H1 (cell line): ENCODE measurements around the gene GTPBP6. TPM values are rescaled to one million over a fixed set of nuclear protein-coding genes. Genes with fewer than 3 reads are reported as not detected.

Source experiments
- CTCF ChIA-PET: fragments of 300-600 bp; sonication (Branson Sonifier 250); formaldehyde crosslinking; loops from one replicate; lab custom pipeline; 2021; ENCODE audit not compliant: partially characterized antibody; lab: Charles Lee
- POLR2A ChIA-PET: fragments of 300-600 bp; sonication (Branson Sonifier 250); formaldehyde crosslinking; loops from one replicate; lab custom pipeline; 2021; ENCODE audit warnings: inconsistent platforms; ENCODE audit not compliant: partially characterized antibody; lab: Charles Lee
- DNase-seq, 2 experiments: peaks; one replicate each; pipeline versions ENCODE4 v3.0.0 to v3.0.0-alpha.2; 2010 to 2022; ENCODE audit warnings: low spot score in 2 of 2, low read depth in 1 of 2, mixed read lengths in 1 of 2
- FAIRE-seq: peaks from 2 replicates; lab custom pipeline; 2011; peaks lifted over from hg19 to GRCh38; lab: Jason Lieb, UNC
- H2AFZ ChIP-seq: 2 replicates; pipeline ENCODE4 v1.8.1; 2012; ENCODE audit warnings: low read length, inconsistent platforms
- H2AK5ac ChIP-seq: 2 replicates; pipeline ENCODE4 v1.6.1; 2013; ENCODE audit warnings: low read depth, low read length
- H2BK120ac ChIP-seq: replicated peaks from 2 replicates; pipeline ENCODE3; 2013; ENCODE audit warnings: low read depth, low read length, inconsistent platforms
- H2BK12ac ChIP-seq: 2 replicates; pipeline ENCODE4 v1.6.1; 2013; ENCODE audit warnings: low read depth, low read length
- H2BK15ac ChIP-seq: 2 replicates; pipeline ENCODE4 v1.6.1; 2013; ENCODE audit warnings: low read length
- H2BK20ac ChIP-seq: 2 replicates; pipeline ENCODE4 v1.6.1; 2013; ENCODE audit warnings: low read length
- H2BK5ac ChIP-seq: 2 replicates; pipeline ENCODE4 v1.6.1; 2013; ENCODE audit warnings: low read depth, low read length
- H3K14ac ChIP-seq: 2 replicates; pipeline ENCODE4 v1.6.1; 2013; ENCODE audit warnings: inconsistent platforms; ENCODE audit not compliant: insufficient read length
- H3K18ac ChIP-seq: 2 replicates; pipeline ENCODE4 v1.6.1; 2013; ENCODE audit warnings: low read length; ENCODE audit errors: extremely low read depth
- H3K23ac ChIP-seq: 2 replicates; pipeline ENCODE4 v1.6.1; 2013; ENCODE audit warnings: inconsistent platforms; ENCODE audit not compliant: insufficient read length
- H3K23me2 ChIP-seq: 2 replicates; pipeline ENCODE4 v1.6.1; 2013; ENCODE audit warnings: low read depth, low read length
- H3K27ac ChIP-seq: 2 replicates; pipeline ENCODE4 v1.6.1; 2011; ENCODE audit warnings: low read depth, low read length, inconsistent platforms
- H3K27me3 ChIP-seq, 4 experiments: replicated peaks in 1 of 4; 1 replicate in 1 of 4; 2 replicates in 3 of 4; pipeline versions ENCODE4 v1.6.1 to v1.8.1; 2011 to 2013; ENCODE audit warnings: low read length in 3 of 4, mild to moderate bottlenecking in 3 of 4, inconsistent platforms in 2 of 4, mixed read lengths in 2 of 4, moderate library complexity in 1 of 4; ENCODE audit not compliant: control insufficient read depth in 3 of 4, insufficient read depth in 3 of 4; ENCODE audit errors: extremely low read depth in 1 of 4
- H3K36me3 ChIP-seq, 4 experiments: 2 replicates each; pipeline versions ENCODE4 v1.6.1 to v1.8.1; 2011 to 2013; ENCODE audit warnings: mild to moderate bottlenecking in 4 of 4, low read length in 3 of 4, moderate library complexity in 2 of 4, control low read depth in 1 of 4, inconsistent platforms in 1 of 4; ENCODE audit not compliant: insufficient read depth in 4 of 4, control insufficient read depth in 2 of 4
- H3K4ac ChIP-seq: replicated peaks from 2 replicates; pipeline ENCODE3; 2013; ENCODE audit warnings: low read length, low read depth, mixed read lengths, inconsistent platforms; ENCODE audit not compliant: insufficient read length
- H3K4me1 ChIP-seq, 4 experiments: replicated peaks in 1 of 4; 1 replicate in 1 of 4; 2 replicates in 3 of 4; pipeline versions ENCODE4 v1.6.1 to v1.8.1; 2011 to 2013; ENCODE audit warnings: low read length in 3 of 4, inconsistent platforms in 2 of 4, mixed read lengths in 1 of 4; ENCODE audit not compliant: insufficient read depth in 4 of 4, control insufficient read depth in 3 of 4
- H3K4me2 ChIP-seq, 2 experiments: 2 replicates each; pipeline versions ENCODE4 v1.6.1 to v1.8.1; 2011 to 2013; ENCODE audit warnings: low read depth in 2 of 2, low read length in 2 of 2, control low read depth in 1 of 2, inconsistent platforms in 1 of 2, mild to moderate bottlenecking in 1 of 2; ENCODE audit not compliant: insufficient read depth in 1 of 2
- H3K4me3 ChIP-seq, 4 experiments: fragments of 200-600, 300-600 bp in 1 of 4; sonication (generic), shearing (Covaris generic), sonication (Bioruptor Twin) in 1 of 4; 2 replicates each; pipeline versions ENCODE4 v1.5.1 to v1.8.1; 2011 to 2016; ENCODE audit warnings: low read length in 4 of 4, low read depth in 3 of 4, control low read depth in 2 of 4, inconsistent platforms in 2 of 4, mild to moderate bottlenecking in 2 of 4, mixed read lengths in 1 of 4, moderate library complexity in 1 of 4; ENCODE audit not compliant: insufficient read depth in 2 of 4; ENCODE audit errors: extremely low read depth in 1 of 4
- H3K56ac ChIP-seq: replicated peaks from 2 replicates; pipeline ENCODE3; 2013; ENCODE audit warnings: low read depth, mild to moderate bottlenecking, mixed read lengths, low read length, inconsistent platforms; ENCODE audit not compliant: insufficient read length
- H3K79me1 ChIP-seq: 2 replicates; pipeline ENCODE4 v1.6.1; 2013; ENCODE audit warnings: low read depth, low read length, control low read depth
- H3K79me2 ChIP-seq, 2 experiments: 2 replicates each; pipeline versions ENCODE4 v1.6.1 to v1.8.1; 2012 to 2013; ENCODE audit warnings: low read length in 2 of 2, mild to moderate bottlenecking in 2 of 2, inconsistent platforms in 1 of 2; ENCODE audit not compliant: insufficient read depth in 2 of 2, control insufficient read depth in 1 of 2
- H3K9ac ChIP-seq, 4 experiments: replicated peaks in 1 of 4; 1 replicate in 1 of 4; 2 replicates in 3 of 4; pipeline versions ENCODE4 v1.6.1 to v1.8.1; 2011 to 2013; ENCODE audit warnings: low read depth in 3 of 4, low read length in 3 of 4, control low read depth in 2 of 4, mild to moderate bottlenecking in 2 of 4, moderate library complexity in 2 of 4, inconsistent platforms in 1 of 4; ENCODE audit errors: extremely low read depth in 1 of 4
- H3K9me3 ChIP-seq, 2 experiments: 2 replicates each; pipeline versions ENCODE4 v1.6.1 to v1.8.1; 2012 to 2013; ENCODE audit warnings: mild to moderate bottlenecking in 2 of 2, moderate library complexity in 2 of 2, control low read depth in 1 of 2, inconsistent platforms in 1 of 2, low read depth in 1 of 2, low read length in 1 of 2, mixed read lengths in 1 of 2; ENCODE audit not compliant: insufficient read depth in 2 of 2
- H4K20me1 ChIP-seq, 2 experiments: replicated peaks in 1 of 2; 2 replicates each; pipeline versions ENCODE3 to v1.8.1; 2011 to 2013; ENCODE audit warnings: inconsistent platforms in 2 of 2, low read length in 2 of 2, mild to moderate bottlenecking in 1 of 2; ENCODE audit not compliant: insufficient read depth in 2 of 2, control insufficient read depth in 1 of 2
- H4K5ac ChIP-seq: 2 replicates; pipeline ENCODE4 v1.6.1; 2013; ENCODE audit warnings: low read length, low read depth, mixed read lengths, inconsistent platforms; ENCODE audit not compliant: insufficient read length
- H4K8ac ChIP-seq: 2 replicates; pipeline ENCODE4 v1.8.0; 2013; ENCODE audit warnings: mild to moderate bottlenecking, moderate library complexity, low read length, inconsistent platforms; ENCODE audit not compliant: insufficient read depth; ENCODE audit errors: extremely low read depth
- H4K91ac ChIP-seq: replicated peaks from 2 replicates; pipeline ENCODE3; 2013; ENCODE audit warnings: low read length, mixed read lengths, inconsistent platforms; ENCODE audit not compliant: insufficient read length
- BRCA1 ChIP-seq: IDR thresholded peaks from 2 replicates; pipeline ENCODE4 v1.6.1; 2012; ENCODE audit warnings: low read depth, low read length, improper control_type of control experiment
- CREB1 ChIP-seq: IDR thresholded peaks from 2 replicates; pipeline ENCODE4 v1.6.1; 2012; ENCODE audit warnings: inconsistent platforms
- CTBP2 ChIP-seq: IDR thresholded peaks from 2 replicates; pipeline ENCODE4 v1.7.0; 2011; ENCODE audit warnings: borderline replicate concordance, mild to moderate bottlenecking, moderate library complexity, mixed read lengths, low read length; ENCODE audit not compliant: insufficient read depth, insufficient read length
- HDAC2 ChIP-seq, 2 experiments: fragments of 300-600 bp in 1 of 2; sonication (generic) in 1 of 2; IDR thresholded peaks; 2 replicates each; pipeline ENCODE4 v1.6.1; 2011 to 2012; ENCODE audit warnings: low read depth in 2 of 2, low read length in 2 of 2, mild to moderate bottlenecking in 2 of 2, moderate library complexity in 2 of 2, borderline replicate concordance in 1 of 2, inconsistent platforms in 1 of 2
- JUND ChIP-seq: IDR thresholded peaks from 2 replicates; pipeline ENCODE4 v1.6.1; 2011; ENCODE audit warnings: mild to moderate bottlenecking, improper control_type of control experiment, low read length
- POLR2A ChIP-seq, 2 experiments: IDR thresholded peaks; 1 replicate in 1 of 2; 2 replicates in 1 of 2; pipeline ENCODE4 v1.6.1; 2011; ENCODE audit warnings: low read depth in 2 of 2, low read length in 2 of 2, mild to moderate bottlenecking in 2 of 2; ENCODE audit errors: control extremely low read depth in 1 of 2
- POLR2AphosphoS5 ChIP-seq: IDR thresholded peaks from 2 replicates; pipeline ENCODE4 v1.6.1; 2011; ENCODE audit warnings: low read depth, low read length
- RAD21 ChIP-seq, 2 experiments: IDR thresholded peaks in 1 of 2; conservative IDR thresholded peaks in 1 of 2; 2 replicates each; pipeline ENCODE4 v1.6.1; 2011; ENCODE audit warnings: low read depth in 2 of 2, low read length in 2 of 2, improper control_type of control experiment in 1 of 2, inconsistent platforms in 1 of 2, mild to moderate bottlenecking in 1 of 2, moderate library complexity in 1 of 2
- SIN3A ChIP-seq, 2 experiments: IDR thresholded peaks in 1 of 2; conservative IDR thresholded peaks in 1 of 2; 2 replicates each; pipeline ENCODE4 v1.6.1; 2011 to 2012; ENCODE audit warnings: low read length in 2 of 2, improper control_type of control experiment in 1 of 2, low read depth in 1 of 2, mild to moderate bottlenecking in 1 of 2
- TAF1 ChIP-seq: IDR thresholded peaks from 2 replicates; pipeline ENCODE4 v1.6.1; 2011; ENCODE audit warnings: mild to moderate bottlenecking, low read depth, low read length
- TBP ChIP-seq: IDR thresholded peaks from 2 replicates; pipeline ENCODE4 v1.6.1; 2011; ENCODE audit warnings: low read depth, low read length, improper control_type of control experiment
- ZNF274 ChIP-seq: IDR thresholded peaks from 2 replicates; pipeline ENCODE4 v1.7.0; 2012; ENCODE audit warnings: low read length, borderline replicate concordance; ENCODE audit errors: extremely low read depth
- WGBS, 2 experiments: shearing (Covaris generic) in 1 of 2; methylation state at CpG; one replicate each; pipeline versions ENCODE4 v1.1.6 to v1.1.7; 2013 to 2015; ENCODE audit warnings: low lambda C conversion rate in 2 of 2, mixed read lengths in 2 of 2, inconsistent platforms in 1 of 2, low coverage in 1 of 2, missing lambda C conversion rate in 1 of 2; ENCODE audit not compliant: insufficient replicate concordance in 2 of 2, insufficient coverage in 1 of 2, insufficient read length in 1 of 2; ENCODE audit errors: extremely low coverage in 1 of 2, missing lambda C conversion rate in 1 of 2; 5-methylcytosine and 5-hydroxymethylcytosine counted together
- polyA plus RNA-seq, 7 experiments: library from polyadenylated mRNA; depleted of rRNA in 3 of 7; stranded (reverse) in 5 of 7; unstranded in 2 of 7; fragments of >200 nt in 5 of 7; fragments of 200-250 nt in 2 of 7; gene quantifications; 1 replicate in 5 of 7; 2 replicates in 1 of 7; 4 replicates in 1 of 7; pipeline versions ENCODE4 v1.2.1 to v1.2.3, GENCODE V29; 2011 to 2013; ENCODE audit warnings: missing spikeins in 2 of 7, mixed read lengths in 2 of 7
- total RNA-seq: library from RNA; stranded (reverse); fragmentation: NEBNext Ultra II Directional; extraction: Animal tissue kit (Norgen Biotek cat#: 25700); gene quantifications from 2 replicates; pipeline ENCODE4 v1.2.1, GENCODE V29; 2021

Gene GTPBP6
- total and polyA plus RNA-seq, 2 of the 8 experiments (the other 6 are each of a cell fraction or from before 2014, with no cell fraction given): 33.9 to 57.1 TPM

DNA sequence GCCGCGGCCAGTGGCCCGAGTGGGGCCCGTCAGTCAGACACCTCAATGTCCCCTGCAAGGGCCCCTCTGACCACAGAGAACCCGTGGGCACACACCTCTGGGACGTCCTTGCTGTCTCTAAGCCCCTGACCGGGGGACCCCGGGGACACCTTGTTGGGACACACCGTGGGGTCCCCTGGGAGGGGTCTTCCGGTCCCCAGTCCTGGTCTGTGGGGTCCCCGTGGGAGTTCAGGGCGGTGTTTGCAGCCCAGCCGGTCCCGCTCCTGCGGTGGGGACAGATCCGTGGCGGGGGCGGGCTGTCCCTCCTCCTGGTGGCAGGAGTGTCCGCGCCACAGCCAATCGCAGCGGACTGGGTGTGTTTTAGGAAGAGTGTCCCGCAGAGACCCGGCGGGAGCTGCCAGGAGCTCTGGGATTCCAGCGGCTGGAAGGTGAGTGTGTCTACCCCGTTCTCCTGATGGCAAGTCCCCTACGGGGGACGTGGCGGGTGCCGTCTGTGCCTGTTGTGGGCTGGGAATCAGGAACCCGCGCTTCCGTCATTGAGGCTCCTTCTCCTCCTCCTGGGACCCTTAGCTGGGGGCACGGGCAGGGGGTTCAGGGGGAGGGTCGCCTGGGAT is 42.5 kb downstream of the GTPBP6 start:
- DNase-seq: peak in 1 of 2 experiments; percentile 87
- peak overlapping the region; percentile 27; the same call in 1 of the 2 replicates for H2BK12ac ChIP-seq
- H3K4me3 ChIP-seq: peak overlapping the region; percentile 32 to 78 (median 75)
- H3K4me2 ChIP-seq: peak overlapping the region; percentile 92 to 99
- peaks cover 0 to 6% (median 0%) of the 10 kb centered on the region in 4 experiments; a peak in 2 of 8 replicates for H3K36me3 ChIP-seq
- CTCF ChIA-PET: no interaction called here
- H4K20me1 ChIP-seq: peaks cover 0 to 2% of the 10 kb centered on the region in 2 experiments
- H3K14ac ChIP-seq: no peak overlapping the region
- H3K9ac ChIP-seq: no peak overlapping the region
- no peak overlapping the region for H2AFZ ChIP-seq
- no peak for FAIRE-seq
- no peak overlapping the region for H3K23ac ChIP-seq
- WGBS, 2 experiments: 1% methylated on average over 27 of the region's 36 CpGs; no CpG with 5 or more reads in 1 of the 2 experiments
- H2BK20ac ChIP-seq: no peak overlapping the region
- H4K91ac ChIP-seq: peak overlapping the region; percentile 91
- H3K23me2 ChIP-seq: peaks cover 21% of the 10 kb centered on the region
- peak overlapping the region; percentile 36 for H4K5ac ChIP-seq
- peaks cover 6 to 14% of the 10 kb centered on the region in 2 experiments; a peak in 2 of 4 replicates for H3K79me2 ChIP-seq
- H3K9me3 ChIP-seq: no peaks in the 10 kb centered on the region
- H3K79me1 ChIP-seq: peaks cover 3% of the 10 kb centered on the region
- peak overlapping the region; percentile 4; the same call in 1 of the 2 replicates for H4K8ac ChIP-seq
- H3K4ac ChIP-seq: no peak overlapping the region
- peak overlapping the region; percentile 68 for H3K18ac ChIP-seq
- H3K27me3 ChIP-seq: no peaks in the 10 kb centered on the region
- H3K4me1 ChIP-seq: peaks cover 0 to 20% (median 9%) of the 10 kb centered on the region in 4 experiments; a peak in 6 of 7 replicates
- no peak overlapping the region for H2AK5ac ChIP-seq
- no peak overlapping the region; the same call in 1 of the 2 replicates for H3K27ac ChIP-seq
- peak overlapping the region; percentile 78; the same call in 1 of the 2 replicates for H2BK5ac ChIP-seq
- POLR2A ChIA-PET: no interaction called here
- 0 out of 2 replicates have a peak overlapping the region, but pooled peaks have one; percentile 61 for H2BK15ac ChIP-seq
- H3K56ac ChIP-seq: peak overlapping the region; percentile 69
- H2BK120ac ChIP-seq: peak overlapping the region; percentile 64
- TF ChIP-seq SIN3A (conservative IDR thresholded peaks at IDR 0.05 in 1 of 2, IDR thresholded peaks at IDR 0.05 in 1 of 2; ENCODE audit: low read depth in 1 of 2, low read length in 2 of 2) (peak in 1 of 2 experiments; percentile 35; a peak in 1 of 4 replicates), TBP (no peak), POLR2AphosphoS5 (no peak), CREB1 (no peak), ZNF274 (no peak), RAD21 (IDR thresholded peaks at IDR 0.05 in 1 of 2, conservative IDR thresholded peaks at IDR 0.05 in 1 of 2; ENCODE audit: low read depth in 2 of 2, low read length in 2 of 2) (no peak), JUND (no peak), POLR2A (IDR thresholded peaks at IDR 0.05; ENCODE audit: control extremely low read depth in 1 of 2, low read depth in 2 of 2, low read length in 2 of 2) (0 out of 3 replicates have a peak, but pooled peaks of 1 of the 2 experiments have one; percentile 10), TAF1 (no peak), CTBP2 (no peak), BRCA1 (no peak), HDAC2 (IDR thresholded peaks at IDR 0.05; ENCODE audit: borderline replicate concordance in 1 of 2, low read depth in 2 of 2, low read length in 2 of 2) (peak in 1 of 2 experiments; percentile 49; a peak in 1 of 4 replicates)
